IMR-90 (cell line): ENCODE measurements around the gene NBPF11. TPM values are rescaled to one million over a fixed set of nuclear protein-coding genes. Genes with fewer than 3 reads are reported as not detected.
"Not testable (repeated sequence)": the region's sequence is repeated elsewhere in the genome, so short reads cannot be mapped to it uniquely, and the experiment has no call there.

ENCODE experiments used
- ATAC-seq: fragments of 200-7000 bp; cut with Tn5 transposase; 2 replicates; pipeline ENCODE4 v1.9.1; 2020; ENCODE audit warnings: low read depth, mild to moderate bottlenecking, moderate library complexity
- BruUV-seq: library from RNA; stranded (reverse); fragments of 400-500 nt; replicated peaks from 2 replicates; lab custom pipeline; 2021; lab: Mats Ljungman, UMichigan
- CTCF ChIA-PET: fragments of 300-600 bp; formaldehyde crosslinking; extraction: SDS; loops from one replicate; lab custom pipeline; 2021; ENCODE audit warnings: antibody characterized with exemption; lab: Yijun Ruan, JAX
- POLR2A ChIA-PET: fragments of 300-600 bp; sonication (Branson Sonifier 250); formaldehyde crosslinking; loops from one replicate; lab custom pipeline; 2022; ENCODE audit warnings: antibody characterized with exemption; ENCODE audit not compliant: unreplicated experiment; lab: Charles Lee
- DNase-seq: peaks from one replicate; pipeline ENCODE4 v3.0.0; 2013
- H2AFZ ChIP-seq: replicated peaks from 2 replicates; pipeline ENCODE3; 2013; ENCODE audit warnings: low read length, mild to moderate bottlenecking; ENCODE audit not compliant: poor library complexity
- H2AK5ac ChIP-seq: 2 replicates; pipeline ENCODE4 v1.6.1; 2013; ENCODE audit warnings: low read depth, low read length, inconsistent platforms
- H2AK9ac ChIP-seq: replicated peaks from 2 replicates; pipeline ENCODE3; 2013; ENCODE audit warnings: mild to moderate bottlenecking, low read depth, low read length, moderate library complexity; ENCODE audit not compliant: poor library complexity
- H2BK120ac ChIP-seq: 2 replicates; pipeline ENCODE4 v1.6.1; 2013; ENCODE audit warnings: low read depth, low read length, inconsistent platforms
- H2BK15ac ChIP-seq: 3 replicates; pipeline ENCODE4 v1.6.1; 2013; ENCODE audit warnings: low read depth, low read length, inconsistent platforms
- H2BK20ac ChIP-seq: 2 replicates; pipeline ENCODE4 v1.6.1; 2013; ENCODE audit warnings: low read depth, mild to moderate bottlenecking, inconsistent platforms, low read length, moderate library complexity
- H2BK5ac ChIP-seq: 2 replicates; pipeline ENCODE4 v1.6.1; 2013; ENCODE audit warnings: mild to moderate bottlenecking, low read depth, low read length, inconsistent platforms; ENCODE audit not compliant: poor library complexity, severe bottlenecking
- H3K14ac ChIP-seq: replicated peaks from 2 replicates; pipeline ENCODE4 v1.6.1; 2013; ENCODE audit warnings: low read depth, low read length, inconsistent platforms
- H3K18ac ChIP-seq: 2 replicates; pipeline ENCODE4 v1.6.1; 2013; ENCODE audit warnings: low read depth, low read length, control low read depth
- H3K23ac ChIP-seq: 2 replicates; pipeline ENCODE4 v1.6.1; 2013; ENCODE audit warnings: low read depth, low read length, inconsistent platforms
- H3K27ac ChIP-seq: 2 replicates; pipeline ENCODE4 v1.5.1; 2013; ENCODE audit warnings: mild to moderate bottlenecking, control low read depth, low read length; ENCODE audit not compliant: insufficient read depth
- H3K27me3 ChIP-seq: 2 replicates; pipeline ENCODE4 v1.6.1; 2013; ENCODE audit warnings: low read length; ENCODE audit not compliant: control insufficient read depth, insufficient read depth
- H3K36me3 ChIP-seq: 2 replicates; pipeline ENCODE4 v1.6.1; 2013; ENCODE audit warnings: low read length, mixed read lengths; ENCODE audit not compliant: control insufficient read depth, insufficient read depth
- H3K4ac ChIP-seq: 2 replicates; pipeline ENCODE4 v1.6.1; 2013; ENCODE audit warnings: low read depth, low read length, inconsistent platforms
- H3K4me1 ChIP-seq: 2 replicates; pipeline ENCODE4 v1.6.1; 2013; ENCODE audit warnings: low read length, mixed read lengths; ENCODE audit not compliant: control insufficient read depth, insufficient read depth
- H3K4me2 ChIP-seq: 2 replicates; pipeline ENCODE4 v1.6.1; 2013; ENCODE audit warnings: low read depth, mild to moderate bottlenecking, control low read depth, low read length, moderate library complexity
- H3K4me3 ChIP-seq: 2 replicates; pipeline ENCODE4 v1.5.1; 2013; ENCODE audit warnings: low read depth, mild to moderate bottlenecking, control low read depth, low read length, moderate library complexity; ENCODE audit not compliant: insufficient read depth
- H3K56ac ChIP-seq: 2 replicates; pipeline ENCODE4 v1.6.1; 2013; ENCODE audit warnings: low read length, inconsistent platforms; ENCODE audit not compliant: insufficient read depth; ENCODE audit errors: extremely low read depth
- H3K79me1 ChIP-seq, 2 experiments: 2 replicates each; pipeline ENCODE4 v1.6.1; 2013; ENCODE audit warnings: low read length in 2 of 2, inconsistent platforms in 1 of 2, low read depth in 1 of 2
- H3K9ac ChIP-seq: 2 replicates; pipeline ENCODE4 v1.6.1; 2013; ENCODE audit warnings: low read depth, low read length, control low read depth
- H3K9me1 ChIP-seq: 2 replicates; pipeline ENCODE4 v1.6.1; 2013; ENCODE audit warnings: low read length, inconsistent platforms; ENCODE audit not compliant: insufficient read depth
- H3K9me3 ChIP-seq: 2 replicates; pipeline ENCODE4 v1.6.1; 2013; ENCODE audit warnings: low read length; ENCODE audit not compliant: control insufficient read depth, insufficient read depth
- H4K20me1 ChIP-seq: 2 replicates; pipeline ENCODE4 v1.6.1; 2013; ENCODE audit warnings: low read length, inconsistent platforms; ENCODE audit not compliant: insufficient read depth
- H4K5ac ChIP-seq: 2 replicates; pipeline ENCODE4 v1.6.1; 2013; ENCODE audit warnings: mild to moderate bottlenecking, low read depth, low read length, control low read depth
- H4K8ac ChIP-seq, 2 experiments: 2 replicates each; pipeline ENCODE4 v1.6.1; 2013; ENCODE audit warnings: low read depth in 2 of 2, low read length in 2 of 2, control low read depth in 1 of 2, inconsistent platforms in 1 of 2
- H4K91ac ChIP-seq: 2 replicates; pipeline ENCODE4 v1.6.1; 2013; ENCODE audit warnings: low read depth, low read length, inconsistent platforms; ENCODE audit not compliant: insufficient read depth
- dilution Hi-C: fragments of 300-500 bp; cut with HindIII; formaldehyde crosslinking; loops from one replicate; pipeline ENCODE4 v1.14.3; 2018; ENCODE audit warnings: low sequenced_read_pairs; ENCODE audit not compliant: unreplicated experiment
- in situ Hi-C: fragments of 300-500 bp; cut with MboI; formaldehyde crosslinking; loops from 3 replicates; pipeline ENCODE4 v1.14.3; 2019; ENCODE audit warnings: low sequenced_read_pairs, inconsistent platforms, mixed read lengths
- intact Hi-C: fragments of 100-400 bp; cut with micrococcal nuclease; formaldehyde crosslinking; loops from 2 replicates; pipeline ENCODE4 v1.10.0; 2022
- polyA plus RNA-seq, 3 experiments: library from polyadenylated mRNA; depleted of rRNA; stranded (reverse); fragments of >200 nt; gene quantifications; 2 replicates each; pipeline ENCODE4 v1.2.3, GENCODE V29; 2012; ENCODE audit warnings: low replicate concordance in 1 of 3
- total RNA-seq: library from RNA; depleted of rRNA; stranded (reverse); fragments of >200 nt; gene quantifications from 2 replicates; pipeline ENCODE4 v1.2.3, GENCODE V29; 2012

NBPF11 gene
- total and polyA plus RNA-seq, 2 of the 4 experiments (the other 2 are of a cell fraction) = 2.7 to 6.5 TPM

DNA sequence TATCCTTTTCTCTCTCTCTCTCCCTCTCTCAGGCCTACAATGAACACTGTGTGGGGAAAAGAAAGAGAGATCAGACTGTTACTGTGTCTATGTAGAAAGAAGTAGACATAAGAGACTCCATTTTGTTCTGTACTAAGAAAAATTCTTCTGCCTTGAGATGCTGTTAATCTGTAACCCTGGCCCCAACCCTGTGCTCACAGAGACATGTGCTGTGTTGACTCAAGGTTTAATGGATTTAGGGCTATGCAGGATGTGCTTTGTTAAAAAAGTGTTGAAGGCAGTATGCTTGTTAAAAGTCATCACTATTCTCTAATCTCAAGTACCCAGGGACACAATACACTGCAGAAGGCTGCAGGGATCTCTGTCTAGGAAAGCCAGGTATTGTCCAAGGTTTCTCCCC lies 36.7 kb upstream of the NBPF11 start:
- intact Hi-C loops, H3K27ac ChIP-seq: not testable (repeated sequence)

DNA sequence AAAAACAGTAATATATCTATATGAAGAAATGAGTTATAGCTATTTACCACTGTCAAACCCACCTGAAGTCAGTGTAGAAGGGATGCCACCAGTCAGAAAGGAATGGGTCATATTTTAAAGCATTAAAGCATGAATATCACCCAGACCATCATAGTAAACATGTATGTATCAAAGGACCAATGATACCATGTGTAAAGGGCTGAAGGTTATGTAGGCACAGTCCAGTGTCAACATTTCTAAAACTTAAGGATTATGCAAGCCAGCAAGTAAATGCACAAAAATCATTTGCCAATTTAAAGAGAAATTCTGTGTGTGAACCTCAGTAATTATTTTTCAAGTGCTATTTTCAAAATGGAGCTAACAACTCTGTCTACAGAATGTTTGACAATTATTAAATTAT lies 26.6 kb upstream of the NBPF11 start:
- H3K9me3 ChIP-seq, H3K36me3 ChIP-seq, H3K14ac ChIP-seq, H3K27me3 ChIP-seq, H3K23ac ChIP-seq, H3K79me1 ChIP-seq, H3K9ac ChIP-seq, dilution Hi-C loops, H2BK20ac ChIP-seq, POLR2A ChIA-PET, H3K9me1 ChIP-seq, DNase-seq, H2BK120ac ChIP-seq, CTCF ChIA-PET, H3K4me3 ChIP-seq, H2AK9ac ChIP-seq, H4K5ac ChIP-seq, H3K56ac ChIP-seq, H3K18ac ChIP-seq, ATAC-seq, H3K27ac ChIP-seq, H3K4me1 ChIP-seq, H2BK5ac ChIP-seq, H4K91ac ChIP-seq, intact Hi-C loops, H2AFZ ChIP-seq, H2BK15ac ChIP-seq, H3K4ac ChIP-seq, BruUV-seq, H3K4me2 ChIP-seq, H4K8ac ChIP-seq, H2AK5ac ChIP-seq, in situ Hi-C loops, H4K20me1 ChIP-seq: not testable (repeated sequence)

More for the DNA sequence above, 36.7 kb upstream of the NBPF11 start:
- in situ Hi-C loops, ATAC-seq, H3K79me1 ChIP-seq, H3K4me3 ChIP-seq, H3K27me3 ChIP-seq, H2BK120ac ChIP-seq, H3K9me3 ChIP-seq, H4K5ac ChIP-seq, BruUV-seq, H3K4me1 ChIP-seq, H3K18ac ChIP-seq, H4K20me1 ChIP-seq, H2AK9ac ChIP-seq, H4K91ac ChIP-seq, CTCF ChIA-PET, H2BK20ac ChIP-seq, H2AFZ ChIP-seq, H3K14ac ChIP-seq, H3K4me2 ChIP-seq, DNase-seq, H4K8ac ChIP-seq, H2BK5ac ChIP-seq, dilution Hi-C loops, H3K4ac ChIP-seq, H3K56ac ChIP-seq, POLR2A ChIA-PET, H2AK5ac ChIP-seq, H2BK15ac ChIP-seq, H3K9me1 ChIP-seq, H3K36me3 ChIP-seq, H3K9ac ChIP-seq, H3K23ac ChIP-seq: not testable (repeated sequence)
